D721Med (cell line): ENCODE measurements around the gene CFAP410.

Source experiments
- DNase-seq: peaks from one replicate; pipeline ENCODE4 v3.0.0; 2011; ENCODE audit warnings: low spot score; ENCODE audit not compliant: insufficient read length
- FAIRE-seq: peaks from 2 replicates; lab custom pipeline; 2011; peaks lifted over from hg19 to GRCh38; lab: Jason Lieb, UNC
- TF ChIP-seq, protein P1 (sequence below): IDR thresholded peaks from 2 replicates; pipeline ENCODE4 v1.5.1; 2012; ENCODE audit warnings: mild to moderate bottlenecking, control low read depth; ENCODE audit not compliant: insufficient read depth; ENCODE audit errors: missing control alignments

The CFAP410 gene

DNA sequence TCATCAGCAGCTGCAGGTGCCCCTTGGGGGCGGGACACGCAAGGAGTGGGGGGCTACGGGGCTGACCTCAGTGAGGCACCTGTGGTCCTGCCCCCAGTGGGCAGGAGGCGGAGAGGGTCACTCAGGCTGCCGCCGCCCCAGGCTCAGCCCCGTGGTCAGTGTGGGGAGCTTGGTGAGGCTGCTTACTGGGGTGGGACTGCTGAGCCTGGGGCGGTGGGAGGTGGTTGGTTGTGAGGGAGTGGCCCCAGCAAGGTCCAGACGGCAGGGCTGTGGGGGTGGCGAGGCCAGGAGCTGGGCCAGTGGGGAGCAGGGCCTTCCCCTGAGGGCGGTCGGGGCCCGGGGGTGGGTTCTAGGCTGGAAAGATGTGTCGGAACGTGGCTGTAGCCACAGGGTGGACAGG is 25.1 kb downstream of the CFAP410 start:
- DNase-seq (no peak), FAIRE-seq (no peak)
- TF ChIP-seq, protein P1, sequence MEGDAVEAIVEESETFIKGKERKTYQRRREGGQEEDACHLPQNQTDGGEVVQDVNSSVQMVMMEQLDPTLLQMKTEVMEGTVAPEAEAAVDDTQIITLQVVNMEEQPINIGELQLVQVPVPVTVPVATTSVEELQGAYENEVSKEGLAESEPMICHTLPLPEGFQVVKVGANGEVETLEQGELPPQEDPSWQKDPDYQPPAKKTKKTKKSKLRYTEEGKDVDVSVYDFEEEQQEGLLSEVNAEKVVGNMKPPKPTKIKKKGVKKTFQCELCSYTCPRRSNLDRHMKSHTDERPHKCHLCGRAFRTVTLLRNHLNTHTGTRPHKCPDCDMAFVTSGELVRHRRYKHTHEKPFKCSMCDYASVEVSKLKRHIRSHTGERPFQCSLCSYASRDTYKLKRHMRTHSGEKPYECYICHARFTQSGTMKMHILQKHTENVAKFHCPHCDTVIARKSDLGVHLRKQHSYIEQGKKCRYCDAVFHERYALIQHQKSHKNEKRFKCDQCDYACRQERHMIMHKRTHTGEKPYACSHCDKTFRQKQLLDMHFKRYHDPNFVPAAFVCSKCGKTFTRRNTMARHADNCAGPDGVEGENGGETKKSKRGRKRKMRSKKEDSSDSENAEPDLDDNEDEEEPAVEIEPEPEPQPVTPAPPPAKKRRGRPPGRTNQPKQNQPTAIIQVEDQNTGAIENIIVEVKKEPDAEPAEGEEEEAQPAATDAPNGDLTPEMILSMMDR = no peak

- FAIRE-seq = no peak
- TF ChIP-seq, protein P1 = no peak
Observed at GRCh38 chr21:44313451-44313850, 25.7 kb downstream of the CFAP410 start.

DNA sequence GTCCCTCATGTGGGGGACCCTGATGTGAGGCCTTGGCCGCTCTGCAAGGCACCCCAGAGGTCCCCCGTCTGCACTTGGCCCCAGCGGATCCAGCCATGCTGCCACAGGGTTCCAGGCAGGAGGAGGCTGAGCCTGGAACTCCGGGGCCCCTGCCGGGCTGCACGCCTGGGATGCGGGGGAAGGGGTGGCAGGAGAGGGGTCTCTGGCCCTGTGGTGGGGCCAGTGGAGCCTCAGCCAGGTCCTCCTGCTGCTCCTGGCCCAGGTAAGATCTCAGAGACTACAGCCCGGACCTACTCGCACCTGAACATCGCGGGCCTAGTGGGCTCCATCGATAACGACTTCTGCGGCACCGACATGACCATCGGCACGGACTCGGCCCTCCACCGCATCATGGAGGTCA is 26.5 kb downstream of the CFAP410 start:
- TF ChIP-seq, protein P1 = no peak
- no peak for FAIRE-seq
- DNase-seq = no peak

More at GRCh38 chr21:44313451-44313850, 25.7 kb downstream of the CFAP410 start:
- no peak for DNase-seq

- no peak for FAIRE-seq
- TF ChIP-seq, protein P1 = no peak
Observed at GRCh38 chr21:44312089-44312488, 27.1 kb downstream of the CFAP410 start.

GRCh38 chr21:44310628-44311507 is 28.3 kb downstream of the CFAP410 start:
- FAIRE-seq (no peak), DNase-seq (no peak)
- TF ChIP-seq, protein P1 = no peak

More at GRCh38 chr21:44312089-44312488, 27.1 kb downstream of the CFAP410 start:
- no peak for DNase-seq

- DNase-seq (no peak), FAIRE-seq (no peak)
Observed at GRCh38 chr21:44306936-44307704, 32.1 kb downstream of the CFAP410 start.

More at GRCh38 chr21:44306936-44307704, 32.1 kb downstream of the CFAP410 start:
- TF ChIP-seq, protein P1 = no peak
